HEK293 (cell line): ENCODE results near the gene HYOU1.

Experiments
- CTCF ChIA-PET: fragments of 350-600 bp; formaldehyde crosslinking; extraction: SDS; loops from one replicate; lab custom pipeline; 2021; ENCODE audit warnings: antibody characterized with exemption; lab: Yijun Ruan, JAX
- POLR2A ChIA-PET: fragments of 300-600 bp; formaldehyde crosslinking; extraction: SDS; loops from one replicate; lab custom pipeline; 2020; ENCODE audit warnings: antibody characterized with exemption, inconsistent platforms; lab: Yijun Ruan, JAX
- H3K27ac ChIP-seq: fragments of 200-500 bp; sonication (Bioruptor generic); 2 replicates; pipeline ENCODE4 v1.5.1; 2014; ENCODE audit warnings: low read depth, low read length, control low read depth, inconsistent platforms; ENCODE audit errors: extremely low read depth
- H3K36me3 ChIP-seq, 2 experiments: fragments of 200-500 bp in 1 of 2; sonication (Bioruptor generic) in 1 of 2; 1 replicate in 1 of 2; 2 replicates in 1 of 2; pipeline ENCODE4 v1.5.1; 2014 to 2017; ENCODE audit warnings: inconsistent platforms in 2 of 2, low read length in 2 of 2; ENCODE audit not compliant: control insufficient read depth in 2 of 2, insufficient read depth in 1 of 2
- H3K4me1 ChIP-seq: fragments of 200-500 bp; sonication (Bioruptor generic); 2 replicates; pipeline ENCODE4 v1.5.1; 2014; ENCODE audit warnings: mild to moderate bottlenecking, low read length, inconsistent platforms; ENCODE audit not compliant: control insufficient read depth, insufficient read depth
- H3K4me3 ChIP-seq: 2 replicates; pipeline ENCODE4 v1.5.1; 2011; ENCODE audit warnings: low read depth, mild to moderate bottlenecking, control low read depth, low read length, moderate library complexity
- H3K9me3 ChIP-seq: fragments of 200-500 bp; sonication (Bioruptor generic); 2 replicates; pipeline ENCODE4 v1.5.1; 2014; ENCODE audit warnings: low read depth, low read length, inconsistent platforms; ENCODE audit not compliant: control insufficient read depth, insufficient read depth
- CTCF ChIP-seq: fragments of 450-650 bp; formaldehyde crosslinking; IDR thresholded peaks from 2 replicates; pipeline ENCODE4 v1.5.1; 2016; ENCODE audit warnings: missing biosample characterization, missing genetic modification characterization
- HIC1 ChIP-seq: fragments of 450-650 bp; formaldehyde crosslinking; IDR thresholded peaks from 2 replicates; pipeline ENCODE4 v1.5.1; 2016; ENCODE audit warnings: missing biosample characterization, missing genetic modification characterization
- KLF10 ChIP-seq: fragments of 450-650 bp; IDR thresholded peaks from 2 replicates; pipeline ENCODE4 v1.5.1; 2018; ENCODE audit warnings: missing biosample characterization, mild to moderate bottlenecking, missing genetic modification characterization
- KLF8 ChIP-seq: fragments of 450-650 bp; formaldehyde crosslinking; IDR thresholded peaks from 2 replicates; pipeline ENCODE4 v1.5.1; 2016; ENCODE audit warnings: missing biosample characterization, missing genetic modification characterization
- MEIS1 ChIP-seq: sonication (generic); formaldehyde crosslinking; IDR thresholded peaks from 2 replicates; pipeline ENCODE4 v1.8.1; 2022; ENCODE audit warnings: missing genetic modification reagents, mild to moderate bottlenecking, borderline replicate concordance
- PRDM10 ChIP-seq: fragments of 450-650 bp; formaldehyde crosslinking; IDR thresholded peaks from 2 replicates; pipeline ENCODE4 v1.5.1; 2016; ENCODE audit warnings: missing biosample characterization, missing genetic modification characterization
- RBAK ChIP-seq: fragments of 450-650 bp; formaldehyde crosslinking; IDR thresholded peaks from 2 replicates; pipeline ENCODE4 v1.5.1; 2016; ENCODE audit warnings: missing biosample characterization, missing genetic modification characterization
- SP2 ChIP-seq: fragments of 450-650 bp; formaldehyde crosslinking; IDR thresholded peaks from 2 replicates; pipeline ENCODE4 v1.5.1; 2016; ENCODE audit warnings: missing biosample characterization, missing genetic modification characterization
- ZBTB10 ChIP-seq: fragments of 450-650 bp; formaldehyde crosslinking; IDR thresholded peaks from 2 replicates; pipeline ENCODE4 v1.5.1; 2016; ENCODE audit warnings: missing biosample characterization, missing genetic modification characterization
- ZBTB26 ChIP-seq: fragments of 450-650 bp; formaldehyde crosslinking; optimal IDR thresholded peaks from 2 replicates; pipeline ENCODE3; 2016; ENCODE audit warnings: missing biosample characterization, mild to moderate bottlenecking, missing genetic modification characterization
- ZFP41 ChIP-seq: fragments of 450-650 bp; formaldehyde crosslinking; IDR thresholded peaks from 2 replicates; pipeline ENCODE4 v1.5.1; 2016; ENCODE audit warnings: missing biosample characterization, missing genetic modification characterization, borderline replicate concordance
- ZNF354C ChIP-seq: fragments of 450-650 bp; formaldehyde crosslinking; IDR thresholded peaks from 2 replicates; pipeline ENCODE4 v1.5.1; 2016; ENCODE audit warnings: missing biosample characterization, missing genetic modification characterization, low read depth, borderline replicate concordance
- ZNF398 ChIP-seq: fragments of 450-650 bp; formaldehyde crosslinking; IDR thresholded peaks from 2 replicates; pipeline ENCODE4 v1.5.1; 2017; ENCODE audit warnings: missing biosample characterization, missing genetic modification characterization
- ZNF561 ChIP-seq: fragments of 450-650 bp; IDR thresholded peaks from 2 replicates; pipeline ENCODE4 v1.5.1; 2018; ENCODE audit warnings: missing biosample characterization, missing genetic modification characterization, borderline replicate concordance
- ZNF623 ChIP-seq: fragments of 450-650 bp; formaldehyde crosslinking; IDR thresholded peaks from 2 replicates; pipeline ENCODE4 v1.5.1; 2016; ENCODE audit warnings: missing biosample characterization, missing genetic modification characterization
- ZNF629 ChIP-seq: fragments of 450-650 bp; formaldehyde crosslinking; IDR thresholded peaks from 2 replicates; pipeline ENCODE4 v1.5.1; 2017; ENCODE audit warnings: missing biosample characterization, missing genetic modification characterization
- ZNF664 ChIP-seq: fragments of 450-650 bp; formaldehyde crosslinking; IDR thresholded peaks from 2 replicates; pipeline ENCODE4 v1.5.1; 2016; ENCODE audit warnings: missing biosample characterization, missing genetic modification characterization
- ZNF670 ChIP-seq: fragments of 450-650 bp; formaldehyde crosslinking; IDR thresholded peaks from 2 replicates; pipeline ENCODE4 v1.5.1; 2016; ENCODE audit warnings: missing biosample characterization, missing genetic modification characterization, low read depth
- ZNF692 ChIP-seq: fragments of 450-650 bp; formaldehyde crosslinking; IDR thresholded peaks from 2 replicates; pipeline ENCODE4 v1.5.1; 2016; ENCODE audit warnings: missing biosample characterization, missing genetic modification characterization

Gene HYOU1

GRCh38 chr11:119057000-119057769, at the start of gene HYOU1:
Gene HYOU1, minus strand, starts transcription at chr11:119057205. Its CDS starts 1,045 bp downstream, at chr11:119056160.
- Histone ChIP-seq H3K9me3 (no peaks in the 10 kb centered on the region), H3K4me3 (peak within 1 kb of the TSS; percentile 85), H3K27ac (peak within 1 kb of the TSS; percentile 72; the same call in 1 of the 2 replicates), H3K36me3 (peaks cover 4 to 37% of the 10 kb centered on the region in 2 experiments; a peak in 1 of 3 replicates), H3K4me1 (no peaks in the 10 kb centered on the region)
- CTCF ChIA-PET: interaction anchor here (0.7 to 1.5 kb wide), 4 partner anchors 11 to 281 kb away, joined by 3 to 6 read pairs (median 4); partner anchors contain the start of gene VPS11
- POLR2A ChIA-PET: interaction anchor here (0.5 to 4.0 kb wide), 17 partner anchors 9 to 91 kb away, joined by 3 to 20 read pairs (median 4); partner anchors contain the start of genes C2CD2L, DPAGT1, HINFP and HMBS
- TF ChIP-seq ZNF670 (tag by site-specific recombination): no peak
- peak; percentile 36; the same call in 1 of the 2 replicates for TF ChIP-seq ZNF629
- peak; percentile 63 for TF ChIP-seq ZBTB10 (tag by site-specific recombination)
- TF ChIP-seq ZFP41 (tag by site-specific recombination): no peak
- TF ChIP-seq ZNF623 (tag by site-specific recombination): no peak
- 0 out of 2 replicates have a peak, but pooled peaks have one; percentile 10 for TF ChIP-seq ZNF692 (tag by site-specific recombination)
- peak; percentile 93 for TF ChIP-seq HIC1 (tag by site-specific recombination)
- peak; percentile 62 for TF ChIP-seq CTCF (tag by site-specific recombination)
- TF ChIP-seq ZNF398 (tag by site-specific recombination): peak; percentile 8; the same call in 1 of the 2 replicates
- 0 out of 2 replicates have a peak, but pooled peaks have one; percentile 20 for TF ChIP-seq ZNF561
- TF ChIP-seq SP2 (tag by site-specific recombination): peak; percentile 91
- peak; percentile 57 for TF ChIP-seq KLF10 (tag by site-specific recombination)
- peak; percentile 33; the same call in 1 of the 2 replicates for TF ChIP-seq KLF8 (tag by site-specific recombination)
- TF ChIP-seq RBAK (tag by site-specific recombination): 0 out of 2 replicates have a peak, but pooled peaks have one; percentile 61
- peak; percentile 97 for TF ChIP-seq PRDM10 (tag by site-specific recombination)
- peak; percentile 90 for TF ChIP-seq ZBTB26
- no peak for TF ChIP-seq ZNF354C
- TF ChIP-seq MEIS1 (CRISPR knock-in tag): no peak
- TF ChIP-seq ZNF664 (tag by site-specific recombination): no peak
